ENCODE measurements around the gene INHA. TPM values are rescaled to one million over a fixed set of nuclear protein-coding genes. Genes with fewer than 3 reads are reported as not detected.

INHA gene
- total RNA-seq, 2 experiments from 2014 or later = not detected

DNA sequence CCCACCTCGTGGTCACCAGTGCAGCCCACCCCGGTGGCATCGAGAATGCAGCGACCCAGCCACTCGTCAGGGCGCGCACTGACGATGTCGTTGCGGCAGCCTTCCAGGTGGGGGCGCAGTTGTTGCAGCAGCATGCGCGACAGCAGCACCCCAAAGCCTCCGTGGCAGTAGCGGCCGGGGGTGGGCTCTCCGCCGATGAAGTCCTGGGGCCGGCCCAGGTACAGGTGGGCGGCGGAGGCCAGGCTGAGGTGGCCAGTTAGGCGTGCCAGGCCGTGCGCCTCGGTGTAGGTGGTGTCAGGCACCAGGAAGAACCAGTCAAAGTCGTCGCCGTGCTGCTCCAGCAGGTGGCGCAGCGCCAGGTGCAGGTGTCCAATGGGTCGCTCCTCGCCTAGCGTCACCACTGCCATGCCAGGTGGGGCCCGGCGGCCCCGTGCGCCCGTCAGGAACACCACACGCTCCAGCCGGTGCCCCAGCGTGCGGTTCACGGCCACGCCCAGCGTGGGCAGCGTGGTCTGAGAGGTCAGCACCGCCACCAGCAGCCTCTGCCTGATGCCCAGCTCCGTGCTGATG, 30.4 kb upstream of the INHA start:
- no peaks in the 10 kb centered on the region for H3K27me3 ChIP-seq (ENCODE audit: control insufficient read depth in 1 of 2, insufficient read depth in 2 of 2, low read length in 2 of 2)
- peaks cover 6% of the 10 kb centered on the region for H3K36me3 Mint-ChIP-seq (ENCODE audit: low read depth)
- CTCF ChIA-PET = interaction anchor here (0.7 to 4.5 kb wide), 10 partner anchors 10 to 138 kb away, joined by 3 to 27 read pairs (median 6); partner anchors contain the start of gene GMPPA
- TF ChIP-seq, protein P1, sequence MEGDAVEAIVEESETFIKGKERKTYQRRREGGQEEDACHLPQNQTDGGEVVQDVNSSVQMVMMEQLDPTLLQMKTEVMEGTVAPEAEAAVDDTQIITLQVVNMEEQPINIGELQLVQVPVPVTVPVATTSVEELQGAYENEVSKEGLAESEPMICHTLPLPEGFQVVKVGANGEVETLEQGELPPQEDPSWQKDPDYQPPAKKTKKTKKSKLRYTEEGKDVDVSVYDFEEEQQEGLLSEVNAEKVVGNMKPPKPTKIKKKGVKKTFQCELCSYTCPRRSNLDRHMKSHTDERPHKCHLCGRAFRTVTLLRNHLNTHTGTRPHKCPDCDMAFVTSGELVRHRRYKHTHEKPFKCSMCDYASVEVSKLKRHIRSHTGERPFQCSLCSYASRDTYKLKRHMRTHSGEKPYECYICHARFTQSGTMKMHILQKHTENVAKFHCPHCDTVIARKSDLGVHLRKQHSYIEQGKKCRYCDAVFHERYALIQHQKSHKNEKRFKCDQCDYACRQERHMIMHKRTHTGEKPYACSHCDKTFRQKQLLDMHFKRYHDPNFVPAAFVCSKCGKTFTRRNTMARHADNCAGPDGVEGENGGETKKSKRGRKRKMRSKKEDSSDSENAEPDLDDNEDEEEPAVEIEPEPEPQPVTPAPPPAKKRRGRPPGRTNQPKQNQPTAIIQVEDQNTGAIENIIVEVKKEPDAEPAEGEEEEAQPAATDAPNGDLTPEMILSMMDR (IDR thresholded peaks at IDR 0.05) = peak; percentile 100
- POLR2A ChIA-PET = interaction anchor here (0.6 to 0.7 kb wide), 2 partner anchors 19 to 1821 kb away, joined by 3 read pairs; no protein-coding TSS in a partner anchor
- no peaks in the 10 kb centered on the region for H3K27me3 Mint-ChIP-seq
- intact Hi-C loops (cut with DNase I, micrococcal nuclease) = loop anchor here (1.0 to 10.0 kb wide), 11 partner anchors 11 to 977 kb away; partner anchors contain the start of genes CNOT9 (in 1 of the 2), DNPEP (in 1 of the 2), STK11IP (in 1 of the 2) and USP37 (in 1 of the 2)
- H3K9me3 Mint-ChIP-seq = no peaks in the 10 kb centered on the region
- no peaks in the 10 kb centered on the region for H3K36me3 ChIP-seq (ENCODE audit: insufficient read depth, low read length)
- peak overlapping the region; percentile 56 for H3K4me3 ChIP-seq (ENCODE audit: low read length)
- peak overlapping the region; percentile 86 for H3K4me3 Mint-ChIP-seq
- H3K4me1 Mint-ChIP-seq (ENCODE audit: low read depth) = peaks cover 22% of the 10 kb centered on the region
- peaks cover 32% of the 10 kb centered on the region for H3K4me1 ChIP-seq (ENCODE audit: insufficient read depth, low read length)
- peak; percentile 51 for ATAC-seq (ENCODE audit: poor library complexity)
- H3K27ac ChIP-seq (ENCODE audit: low read depth in 1 of 2, low read length in 2 of 2) = no peak overlapping the region
- H3K9me3 ChIP-seq (ENCODE audit: control insufficient read depth in 1 of 2, insufficient read depth in 1 of 2, low read length in 2 of 2) = no peaks in the 10 kb centered on the region
- peak; percentile 73 to 93 (median 84) for DNase-seq
- H3K27ac Mint-ChIP-seq = no peak overlapping the region

DNA sequence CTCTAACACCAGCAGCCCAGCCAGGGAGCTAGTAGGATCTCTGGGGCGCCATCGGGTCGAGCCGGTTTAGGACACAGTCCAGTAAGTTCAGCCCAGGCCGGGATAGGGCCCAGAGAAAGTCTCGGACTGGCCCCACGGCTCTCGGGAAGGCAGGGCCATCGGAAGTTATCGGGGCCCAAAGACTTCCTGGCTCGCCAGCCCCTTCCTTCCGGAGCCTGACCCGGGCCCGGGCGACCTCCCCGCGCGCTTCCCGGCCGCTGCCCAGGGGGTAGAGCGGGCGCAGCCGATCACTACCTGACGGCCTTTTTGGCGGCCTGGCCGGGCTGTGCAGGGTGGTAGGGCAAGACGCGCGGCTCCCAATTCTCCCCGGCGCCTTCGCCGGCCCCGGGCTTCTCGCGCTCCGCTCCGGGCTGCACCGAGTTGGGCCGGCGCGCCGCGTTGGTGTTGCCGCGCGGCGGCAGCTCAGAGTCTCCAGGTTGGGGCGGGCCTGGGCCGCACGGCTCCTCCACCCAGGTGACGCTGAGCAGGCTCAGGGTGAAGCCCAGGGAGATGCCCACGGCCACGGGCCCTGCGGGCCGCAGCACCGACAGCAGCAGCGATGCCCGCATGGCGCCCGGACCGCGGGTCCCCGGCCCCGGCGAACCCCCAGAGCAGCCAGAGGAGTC, 29.0 kb upstream of the INHA start:
- Mint-ChIP-seq H3K27me3 (no peaks in the 10 kb centered on the region), H3K27ac (peak overlapping the region; percentile 75), H3K4me3 (peak overlapping the region; percentile 86), H3K9me3 (no peaks in the 10 kb centered on the region), H3K36me3 (ENCODE audit: low read depth) (peaks cover 6% of the 10 kb centered on the region), H3K4me1 (ENCODE audit: low read depth) (peaks cover 22% of the 10 kb centered on the region)
- Histone ChIP-seq H3K27me3 (ENCODE audit: control insufficient read depth in 1 of 2, insufficient read depth in 2 of 2, low read length in 2 of 2) (no peaks in the 10 kb centered on the region), H3K27ac (ENCODE audit: low read depth in 1 of 2, low read length in 2 of 2) (peak overlapping the region in 1 of 2 donors; percentile 54), H3K9me3 (ENCODE audit: control insufficient read depth in 1 of 2, insufficient read depth in 1 of 2, low read length in 2 of 2) (no peaks in the 10 kb centered on the region), H3K36me3 (ENCODE audit: insufficient read depth, low read length) (no peaks in the 10 kb centered on the region), H3K4me1 (ENCODE audit: insufficient read depth, low read length) (peaks cover 32% of the 10 kb centered on the region), H3K4me3 (ENCODE audit: low read length) (peak overlapping the region; percentile 72)
- ChIA-PET POLR2A (interaction anchor here (0.9 to 2.5 kb wide), 6 partner anchors 9 to 264 kb away, joined by 3 to 17 read pairs (median 10); partner anchors contain the start of genes DNAJB2, DNPEP, GMPPA and OBSL1), CTCF (interaction anchor here (1.2 to 4.5 kb wide), 5 partner anchors 9 to 155 kb away, joined by 4 to 27 read pairs (median 9); partner anchors contain the start of genes DNPEP and GMPPA)
- intact Hi-C loops (cut with DNase I, micrococcal nuclease) = loop anchor here (2.0 to 10.0 kb wide), 6 partner anchors 54 to 978 kb away; partner anchors contain the start of genes CNOT9 (in 1 of the 2), DNPEP (in 1 of the 2), STK11IP (in 1 of the 2) and USP37 (in 1 of the 2)
- DNase-seq = no peak
- peak; percentile 50 for ATAC-seq (ENCODE audit: poor library complexity)
- TF ChIP-seq, protein P1 (IDR thresholded peaks at IDR 0.05) = no peak

DNA sequence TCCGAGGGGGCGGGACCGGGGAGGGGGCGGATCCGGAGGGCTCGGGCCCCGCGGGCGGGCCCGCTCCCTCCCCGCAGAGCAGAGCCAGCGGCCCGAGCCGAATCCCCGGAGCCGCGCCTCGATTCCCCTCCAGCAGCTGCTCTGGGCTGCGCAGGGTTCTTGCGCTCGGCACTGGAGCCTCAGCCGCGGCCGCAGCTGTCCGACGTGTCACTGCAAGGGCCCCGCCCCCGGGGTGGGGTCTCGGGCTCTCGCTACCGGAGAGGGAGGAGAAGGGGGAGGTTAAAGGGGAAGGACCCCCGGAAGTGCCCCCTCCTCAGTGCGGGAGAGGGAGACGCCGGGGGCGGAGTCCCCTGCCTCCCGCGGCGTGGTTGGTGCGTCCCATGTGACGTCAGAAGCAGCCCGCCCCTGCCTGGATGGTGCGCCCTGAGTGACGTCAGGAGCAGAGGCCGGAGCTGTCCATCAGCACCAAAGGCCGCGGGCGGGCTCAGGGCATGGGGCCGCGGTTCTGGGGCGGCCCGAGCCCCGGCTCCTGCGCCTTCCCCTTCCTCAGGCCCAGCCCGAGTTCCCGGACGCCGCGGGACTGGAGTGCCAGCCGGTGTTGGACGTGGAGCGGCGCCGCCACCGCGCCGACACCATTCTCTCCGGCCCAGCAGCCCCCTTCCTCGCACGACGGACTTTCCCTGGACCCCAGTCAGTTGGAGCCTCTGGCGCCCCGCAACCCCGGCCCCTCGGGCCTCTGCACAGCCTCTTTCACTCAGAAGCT, 28.3 kb upstream of the INHA start, which contains the start of the genes CHPF and TMEM198:
Gene CHPF, minus strand, starts transcription at position 214 of the 763 bp plus-strand sequence. CDS start 271 bp downstream, outside the sequence.
Gene TMEM198, plus strand, starts transcription at position 433 of the 763 bp plus-strand sequence. CDS start 700 bp downstream, outside the sequence.
- peak within 1 kb of the TSS; percentile 86 for H3K4me3 Mint-ChIP-seq
- H3K27ac Mint-ChIP-seq = peak within 1 kb of the TSS; percentile 75
- DNase-seq = peak; percentile 83 to 97 (median 90)
- ChIA-PET POLR2A (interaction anchor here (0.9 to 2.5 kb wide), 6 partner anchors 8 to 265 kb away, joined by 3 to 17 read pairs (median 10); partner anchors contain the start of genes DNAJB2, DNPEP, GMPPA and OBSL1), CTCF (interaction anchor here (1.7 to 4.5 kb wide), 4 partner anchors 14 to 156 kb away, joined by 4 to 27 read pairs (median 9); partner anchors contain the start of genes DNPEP and GMPPA)
- H3K4me1 Mint-ChIP-seq (ENCODE audit: low read depth) = peaks cover 22% of the 10 kb centered on the region
- H3K36me3 ChIP-seq (ENCODE audit: insufficient read depth, low read length) = no peaks in the 10 kb centered on the region
- H3K4me3 ChIP-seq (ENCODE audit: low read length) = peak within 1 kb of the TSS; percentile 72
- peak within 1 kb of the TSS; percentile 54 to 60 for H3K27ac ChIP-seq (ENCODE audit: low read depth in 1 of 2, low read length in 2 of 2)
- H3K9me3 Mint-ChIP-seq = no peaks in the 10 kb centered on the region
- H3K36me3 Mint-ChIP-seq (ENCODE audit: low read depth) = peaks cover 6% of the 10 kb centered on the region
- TF ChIP-seq, protein P1 (IDR thresholded peaks at IDR 0.05) = no peak
- H3K27me3 Mint-ChIP-seq = peaks cover 7% of the 10 kb centered on the region
- intact Hi-C loops (cut with DNase I, micrococcal nuclease) = loop anchor here (2.0 to 10.0 kb wide), 6 partner anchors 53 to 979 kb away; partner anchors contain the start of genes STK11IP (in 2 of the 2), CNOT9 (in 1 of the 2), DNPEP (in 1 of the 2) and USP37 (in 1 of the 2)
- peaks cover 32% of the 10 kb centered on the region for H3K4me1 ChIP-seq (ENCODE audit: insufficient read depth, low read length)
- peak; percentile 69 for ATAC-seq (ENCODE audit: poor library complexity)
- H3K9me3 ChIP-seq (ENCODE audit: control insufficient read depth in 1 of 2, insufficient read depth in 1 of 2, low read length in 2 of 2) = no peaks in the 10 kb centered on the region
- H3K27me3 ChIP-seq (ENCODE audit: control insufficient read depth in 1 of 2, insufficient read depth in 2 of 2, low read length in 2 of 2) = no peaks in the 10 kb centered on the region
